A673 (cell line): ENCODE data around the gene PTHLH. TPM values are rescaled to one million over a fixed set of nuclear protein-coding genes. Genes with fewer than 3 reads are reported as not detected.

ENCODE experiments used
- BruUV-seq: library from RNA; stranded (reverse); fragments of 400-500 nt; replicated peaks from 2 replicates; lab custom pipeline; 2021; lab: Mats Ljungman, UMichigan
- CTCF ChIA-PET: fragments of 300-600 bp; sonication (Branson Sonifier 250); formaldehyde crosslinking; loops from one replicate; lab custom pipeline; 2022; ENCODE audit warnings: antibody characterized with exemption; lab: Charles Lee
- POLR2A ChIA-PET: fragments of 300-600 bp; sonication (Branson Sonifier 250); formaldehyde crosslinking; loops from one replicate; lab custom pipeline; 2022; ENCODE audit warnings: antibody characterized with exemption; ENCODE audit not compliant: low non-redundant PET; lab: Charles Lee
- DNase-seq: peaks from one replicate; pipeline ENCODE4 v3.0.0-alpha.2; 2015; ENCODE audit warnings: low spot score
- H3K27ac ChIP-seq: fragments of 200-600 bp; sonication (generic); 2 replicates; pipeline ENCODE4 v1.5.1; 2016; ENCODE audit warnings: mixed run types, low read depth, mild to moderate bottlenecking, mixed read lengths, antibody characterized with exemption, low read length; ENCODE audit not compliant: poor library complexity, severe bottlenecking
- H3K27me3 ChIP-seq: fragments of 200-600 bp; sonication (generic); replicated peaks from 2 replicates; pipeline ENCODE4 v1.6.1; 2017; ENCODE audit warnings: mixed run types, low read depth, mild to moderate bottlenecking, mixed read lengths, antibody characterized with exemption, low read length; ENCODE audit not compliant: insufficient read depth, poor library complexity
- H3K36me3 ChIP-seq: fragments of 200-600 bp; sonication (generic); 2 replicates; pipeline ENCODE4 v1.6.1; 2016; ENCODE audit warnings: mixed run types, mild to moderate bottlenecking, mixed read lengths, antibody characterized with exemption, low read length; ENCODE audit not compliant: insufficient read depth, poor library complexity, severe bottlenecking
- H3K4me1 ChIP-seq: fragments of 200-600 bp; sonication (generic); 2 replicates; pipeline ENCODE4 v1.6.1; 2017; ENCODE audit warnings: mixed run types, mild to moderate bottlenecking, mixed read lengths, antibody characterized with exemption, low read length; ENCODE audit not compliant: insufficient read depth, poor library complexity, severe bottlenecking
- H3K4me3 ChIP-seq: fragments of 200-600 bp; sonication (generic); 2 replicates; pipeline ENCODE4 v1.5.1; 2016; ENCODE audit warnings: low read depth, mixed run types, mild to moderate bottlenecking, mixed read lengths, low read length; ENCODE audit not compliant: poor library complexity, severe bottlenecking
- H3K9me3 ChIP-seq: fragments of 200-600 bp; sonication (generic); 2 replicates; pipeline ENCODE4 v1.6.1; 2016; ENCODE audit warnings: mixed run types, low read depth, mild to moderate bottlenecking, mixed read lengths, antibody characterized with exemption, low read length; ENCODE audit not compliant: poor library complexity, severe bottlenecking
- EZH2 ChIP-seq: fragments of 200-600 bp; sonication (generic); IDR thresholded peaks from 2 replicates; pipeline ENCODE4 v1.6.1; 2017; ENCODE audit warnings: borderline replicate concordance, low read depth, mild to moderate bottlenecking, mixed read lengths, antibody characterized with exemption, low read length; ENCODE audit not compliant: poor library complexity, severe bottlenecking
- intact Hi-C: fragments of 100-400 bp; cut with micrococcal nuclease; formaldehyde crosslinking; loops from one replicate; pipeline ENCODE4 v1.10.0; 2022; ENCODE audit not compliant: unreplicated experiment
- total RNA-seq: library from RNA; stranded (reverse); gene quantifications from 2 replicates; pipeline ENCODE4 v1.2.3, GENCODE V29; 2021
- TF ChIP-seq, protein P1 (sequence below): fragments of 300-800, 200-600 bp; sonication (generic); conservative IDR thresholded peaks from 2 replicates; pipeline ENCODE4 v1.5.1; 2017; ENCODE audit warnings: low read depth, mild to moderate bottlenecking, antibody characterized with exemption, low read length, moderate library complexity, mixed read lengths

PTHLH gene
- total RNA-seq, 1 experiment from 2014 or later: 2.4 TPM

GRCh38 chr12:28012333-28012918 is 39.9 kb upstream of the PTHLH start:
- Histone ChIP-seq H3K9me3 (no peaks in the 10 kb centered on the region), H3K27me3 (no peaks in the 10 kb centered on the region), H3K27ac (no peak overlapping the region), H3K4me3 (no peak overlapping the region), H3K36me3 (no peaks in the 10 kb centered on the region), H3K4me1 (no peaks in the 10 kb centered on the region)
- POLR2A ChIA-PET: no interaction called here
- no TSS peak for BruUV-seq
- CTCF ChIA-PET: no interaction called here
- intact Hi-C loops: no loop called here
- DNase-seq: no peak
- TF ChIP-seq, protein P1, sequence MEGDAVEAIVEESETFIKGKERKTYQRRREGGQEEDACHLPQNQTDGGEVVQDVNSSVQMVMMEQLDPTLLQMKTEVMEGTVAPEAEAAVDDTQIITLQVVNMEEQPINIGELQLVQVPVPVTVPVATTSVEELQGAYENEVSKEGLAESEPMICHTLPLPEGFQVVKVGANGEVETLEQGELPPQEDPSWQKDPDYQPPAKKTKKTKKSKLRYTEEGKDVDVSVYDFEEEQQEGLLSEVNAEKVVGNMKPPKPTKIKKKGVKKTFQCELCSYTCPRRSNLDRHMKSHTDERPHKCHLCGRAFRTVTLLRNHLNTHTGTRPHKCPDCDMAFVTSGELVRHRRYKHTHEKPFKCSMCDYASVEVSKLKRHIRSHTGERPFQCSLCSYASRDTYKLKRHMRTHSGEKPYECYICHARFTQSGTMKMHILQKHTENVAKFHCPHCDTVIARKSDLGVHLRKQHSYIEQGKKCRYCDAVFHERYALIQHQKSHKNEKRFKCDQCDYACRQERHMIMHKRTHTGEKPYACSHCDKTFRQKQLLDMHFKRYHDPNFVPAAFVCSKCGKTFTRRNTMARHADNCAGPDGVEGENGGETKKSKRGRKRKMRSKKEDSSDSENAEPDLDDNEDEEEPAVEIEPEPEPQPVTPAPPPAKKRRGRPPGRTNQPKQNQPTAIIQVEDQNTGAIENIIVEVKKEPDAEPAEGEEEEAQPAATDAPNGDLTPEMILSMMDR: no peak
- TF ChIP-seq EZH2: no peak

GRCh38 chr12:28010036-28010435 is 37.5 kb upstream of the PTHLH start:
- CTCF ChIA-PET: no interaction called here
- TF ChIP-seq, protein P1: no peak
- TF ChIP-seq EZH2: no peak

DNA sequence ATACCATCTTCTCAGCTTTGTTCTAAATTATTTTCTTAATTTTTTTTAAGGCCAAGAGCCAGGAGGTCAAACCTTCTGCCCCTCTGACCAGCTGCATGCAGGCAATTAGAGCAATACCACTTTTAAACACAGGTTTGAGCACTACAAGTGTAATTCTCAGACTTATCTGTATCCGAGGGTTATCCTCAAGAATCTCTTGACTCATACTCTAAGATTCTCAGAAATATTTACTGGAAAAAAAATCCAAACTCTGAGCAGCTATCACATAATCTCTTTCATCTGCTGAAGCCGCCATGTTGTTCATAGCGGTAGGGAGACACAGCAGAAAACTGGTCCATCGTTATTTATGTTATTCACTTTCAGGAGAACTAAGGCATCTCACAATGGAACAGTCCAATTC is 27.4 kb upstream of the PTHLH start:
- Histone ChIP-seq H3K27me3 (no peaks in the 10 kb centered on the region), H3K36me3 (no peaks in the 10 kb centered on the region), H3K9me3 (no peaks in the 10 kb centered on the region), H3K27ac (no peak overlapping the region), H3K4me1 (no peaks in the 10 kb centered on the region), H3K4me3 (no peak overlapping the region)
- POLR2A ChIA-PET: no interaction called here
- intact Hi-C loops: no loop called here
- no peak for DNase-seq
- CTCF ChIA-PET: no interaction called here
- BruUV-seq: no TSS peak
- no peak for TF ChIP-seq EZH2
- TF ChIP-seq, protein P1: no peak

More at GRCh38 chr12:28010036-28010435, 37.5 kb upstream of the PTHLH start:
- Histone ChIP-seq H3K9me3 (no peaks in the 10 kb centered on the region), H3K4me1 (no peaks in the 10 kb centered on the region), H3K4me3 (no peak overlapping the region), H3K27me3 (no peaks in the 10 kb centered on the region), H3K27ac (no peak overlapping the region), H3K36me3 (no peaks in the 10 kb centered on the region)
- DNase-seq: no peak
- POLR2A ChIA-PET: no interaction called here
- intact Hi-C loops: no loop called here
- BruUV-seq: no TSS peak
